Stimulated activated naive CD4-positive, alpha-beta T cell treated with Interleukin-2 at 50 U/mL for 16 hours (primary cell): ENCODE results near the gene APOL5.
"Not testable (repeated sequence)": the region's sequence is repeated elsewhere in the genome, so short reads cannot be mapped to it uniquely, and the experiment has no call there.

ENCODE experiments used
- DNase-seq: peaks from one replicate; lab custom pipeline; 2025; lab: John Stamatoyannopoulos, UW

Gene APOL5

GRCh38 chr22:35711336-35711735 lies 6.3 kb upstream of the APOL5 start:
- DNase-seq: no peak

GRCh38 chr22:35712672-35713071 lies 5.0 kb upstream of the APOL5 start:
- DNase-seq: no peak

GRCh38 chr22:35719212-35719875 lies 1.7 kb downstream of the APOL5 start:
- DNase-seq: no peak

- no peak for DNase-seq
Measured at GRCh38 chr22:35721960-35722359, 4.3 kb downstream of the APOL5 start.

GRCh38 chr22:35725521-35725920 lies 7.8 kb downstream of the APOL5 start:
- no peak for DNase-seq

- no peak for DNase-seq
Measured at GRCh38 chr22:35726398-35726797, 8.7 kb downstream of the APOL5 start.

- DNase-seq: no peak
Measured at GRCh38 chr22:35726933-35727332, 9.3 kb downstream of the APOL5 start.

GRCh38 chr22:35727436-35727835 lies 9.8 kb downstream of the APOL5 start:
- DNase-seq: no peak

GRCh38 chr22:35728639-35729308 lies 11.1 kb downstream of the APOL5 start:
- no peak for DNase-seq

- DNase-seq: no peak
Measured at GRCh38 chr22:35729309-35729698, 11.6 kb downstream of the APOL5 start.

- no peak for DNase-seq
Measured at GRCh38 chr22:35731321-35731720, 13.6 kb downstream of the APOL5 start.

- no peak for DNase-seq
Measured at GRCh38 chr22:35732116-35732515, 14.4 kb downstream of the APOL5 start.

- no peak for DNase-seq
Measured at GRCh38 chr22:35733036-35733435, 15.4 kb downstream of the APOL5 start.

GRCh38 chr22:35733791-35734516 lies 16.3 kb downstream of the APOL5 start:
- DNase-seq: no peak

- DNase-seq: no peak
Measured at GRCh38 chr22:35734517-35734827, 16.8 kb downstream of the APOL5 start.

GRCh38 chr22:35735542-35735941 lies 17.9 kb downstream of the APOL5 start:
- DNase-seq: no peak

GRCh38 chr22:35736166-35736565 lies 18.5 kb downstream of the APOL5 start:
- DNase-seq: no peak

- no peak for DNase-seq
Measured at GRCh38 chr22:35736701-35737100, 19.0 kb downstream of the APOL5 start.

- DNase-seq: not testable (repeated sequence)
Measured at GRCh38 chr22:35737886-35738285, 20.2 kb downstream of the APOL5 start.

GRCh38 chr22:35739076-35739930 lies 21.6 kb downstream of the APOL5 start:
- DNase-seq: no peak

- no peak for DNase-seq
Measured at GRCh38 chr22:35739931-35740380, 22.3 kb downstream of the APOL5 start.

GRCh38 chr22:35740616-35741015 lies 22.9 kb downstream of the APOL5 start:
- no peak for DNase-seq
